ENCODE data around the gene APOB. TPM values are rescaled to one million over a fixed set of nuclear protein-coding genes. Genes with fewer than 3 reads are reported as not detected.

Gene APOB
- total RNA-seq, 1 experiment from 2014 or later: not detected

DNA sequence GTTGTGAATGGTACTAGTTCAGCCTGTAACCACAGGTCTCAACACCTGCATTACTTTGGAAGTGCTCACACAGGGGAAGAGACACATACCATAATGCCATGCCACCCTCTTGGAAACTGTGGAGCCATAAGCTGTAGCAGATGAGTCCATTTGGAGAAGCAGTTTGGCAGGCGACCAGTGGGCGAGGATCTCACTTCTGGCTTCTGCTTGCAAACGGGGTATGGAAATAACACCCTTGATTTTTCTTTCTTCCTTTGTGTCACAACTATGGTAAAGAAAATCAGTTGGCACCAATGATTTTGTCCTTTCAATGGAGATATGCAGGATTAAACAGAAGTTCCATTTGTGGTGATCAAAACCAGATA, 28.6 kb downstream of the APOB start:
- Histone ChIP-seq H3K36me3 (no peaks in the 10 kb centered on the region), H3K4me3 (no peak overlapping the region), H3K9me3 (no peaks in the 10 kb centered on the region), H3K27me3 (peaks cover 2% of the 10 kb centered on the region; the same call in 1 of the 2 replicates)
- no peak for DNase-seq

GRCh38 chr2:21014364-21015280, 29.3 kb downstream of the APOB start:
- Histone ChIP-seq H3K27me3 (peaks cover 2% of the 10 kb centered on the region; the same call in 1 of the 2 replicates), H3K4me3 (no peak overlapping the region), H3K9me3 (no peaks in the 10 kb centered on the region), H3K36me3 (no peaks in the 10 kb centered on the region)
- no peak for DNase-seq

DNA sequence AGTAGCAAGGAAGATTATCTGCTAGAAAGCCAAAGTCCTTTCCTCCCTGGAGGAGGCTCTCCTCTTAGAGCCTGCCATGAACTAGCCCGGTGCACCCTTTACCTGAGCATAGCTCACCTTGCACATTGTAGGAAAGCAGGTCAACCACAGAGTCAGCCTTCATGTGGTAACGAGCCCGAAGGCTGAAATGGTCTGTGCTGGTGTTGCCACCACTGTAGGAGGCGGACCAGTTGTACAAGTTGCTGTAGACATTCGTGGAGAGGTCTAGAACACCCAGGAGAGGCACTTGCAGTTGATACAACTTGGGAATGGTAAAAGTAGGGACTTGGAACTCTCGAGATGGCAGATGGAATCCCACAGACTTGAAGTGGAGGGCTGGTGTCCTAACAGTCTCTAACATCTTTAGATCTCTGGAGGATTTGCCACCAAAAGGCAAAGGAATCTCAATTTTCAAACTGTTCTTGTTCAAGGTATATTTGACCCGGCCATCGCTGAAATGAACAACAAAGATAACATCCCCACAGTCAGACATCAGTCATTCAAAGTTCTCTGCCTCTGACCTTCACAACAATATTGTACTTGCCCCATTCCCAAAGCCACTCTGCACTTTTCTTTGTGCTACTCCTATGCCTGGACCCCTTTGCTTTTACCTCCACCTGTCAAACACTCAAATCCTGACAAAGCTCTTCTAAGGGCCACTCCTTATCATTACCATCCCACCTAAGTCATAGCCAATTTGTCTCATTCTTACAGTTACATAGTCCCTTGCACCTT, 30.6 kb downstream of the APOB start:
- Histone ChIP-seq H3K9me3 (no peaks in the 10 kb centered on the region), H3K4me3 (no peak overlapping the region)

DNA sequence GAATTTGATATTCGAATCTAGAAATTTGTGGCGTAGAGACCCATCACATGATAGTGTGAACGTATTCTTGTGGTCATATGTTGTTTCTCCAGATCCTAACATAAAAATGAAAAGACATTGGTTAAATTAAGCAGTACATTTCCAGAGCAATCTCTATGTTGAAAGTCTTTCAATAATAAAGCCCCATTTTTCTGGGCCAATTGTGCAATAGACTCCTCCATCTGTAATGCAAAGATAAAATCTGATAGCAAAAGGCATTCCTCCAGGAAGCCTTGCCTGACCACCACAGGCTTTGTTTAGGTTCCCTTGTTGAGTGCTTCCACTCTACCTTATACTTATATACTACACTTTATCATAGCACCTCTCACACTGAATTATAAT, 31.3 kb downstream of the APOB start:
- Histone ChIP-seq H3K4me3 (no peak overlapping the region), H3K9me3 (no peaks in the 10 kb centered on the region), H3K36me3 (no peaks in the 10 kb centered on the region), H3K27me3 (peaks cover 2% of the 10 kb centered on the region; the same call in 1 of the 2 replicates)
- DNase-seq: no peak

More for the DNA sequence above, 30.6 kb downstream of the APOB start:
- no peak for DNase-seq
- peaks cover 2% of the 10 kb centered on the region; the same call in 1 of the 2 replicates for H3K27me3 ChIP-seq
- H3K36me3 ChIP-seq: no peaks in the 10 kb centered on the region

- H3K36me3 ChIP-seq: no peaks in the 10 kb centered on the region
- DNase-seq: no peak
- no peak overlapping the region for H3K4me3 ChIP-seq
- H3K9me3 ChIP-seq: no peaks in the 10 kb centered on the region
- peaks cover 2% of the 10 kb centered on the region; the same call in 1 of the 2 replicates for H3K27me3 ChIP-seq
These were observed 31.9 kb downstream of the APOB start for GRCh38 chr2:21011876-21012556.

GRCh38 chr2:21011453-21011852, 32.4 kb downstream of the APOB start:
- H3K4me3 ChIP-seq: no peak overlapping the region
- DNase-seq: no peak
- peaks cover 2% of the 10 kb centered on the region; the same call in 1 of the 2 replicates for H3K27me3 ChIP-seq
- no peaks in the 10 kb centered on the region for H3K9me3 ChIP-seq
- H3K36me3 ChIP-seq: no peaks in the 10 kb centered on the region

DNA sequence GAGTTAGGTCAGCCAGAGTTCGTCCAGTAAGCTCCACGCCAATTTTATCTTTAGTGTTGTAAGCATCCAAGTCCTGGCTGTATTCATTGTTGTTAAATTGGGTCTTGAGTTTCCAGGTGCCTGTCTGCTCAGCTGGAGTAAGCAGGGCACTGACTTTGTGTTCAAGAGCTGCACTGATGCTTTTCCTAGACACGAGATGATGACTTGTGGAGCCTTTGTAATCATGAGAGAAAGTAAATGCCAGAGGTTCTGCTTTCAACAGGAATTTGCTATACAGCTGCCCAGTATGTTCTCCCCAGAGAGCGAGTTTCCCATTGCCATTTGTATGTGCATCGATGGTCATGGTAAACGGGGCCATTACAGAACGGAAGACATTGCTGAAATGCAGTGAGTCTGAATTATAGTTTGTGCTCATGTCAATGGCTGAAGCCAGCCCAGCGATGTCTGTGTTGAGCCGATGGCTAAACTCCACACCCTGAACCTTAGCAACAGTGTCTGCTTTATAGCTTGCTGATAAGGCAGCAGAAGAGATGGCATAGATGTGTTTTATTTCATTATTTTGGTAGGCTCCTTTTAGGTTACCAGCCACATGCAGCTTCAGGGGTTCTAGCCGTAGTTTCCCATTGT, 32.9 kb downstream of the APOB start:
- H3K36me3 ChIP-seq: no peaks in the 10 kb centered on the region
- H3K27me3 ChIP-seq: peaks cover 2% of the 10 kb centered on the region; the same call in 1 of the 2 replicates
- H3K4me3 ChIP-seq: no peak overlapping the region
- no peaks in the 10 kb centered on the region for H3K9me3 ChIP-seq
- DNase-seq: no peak

DNA sequence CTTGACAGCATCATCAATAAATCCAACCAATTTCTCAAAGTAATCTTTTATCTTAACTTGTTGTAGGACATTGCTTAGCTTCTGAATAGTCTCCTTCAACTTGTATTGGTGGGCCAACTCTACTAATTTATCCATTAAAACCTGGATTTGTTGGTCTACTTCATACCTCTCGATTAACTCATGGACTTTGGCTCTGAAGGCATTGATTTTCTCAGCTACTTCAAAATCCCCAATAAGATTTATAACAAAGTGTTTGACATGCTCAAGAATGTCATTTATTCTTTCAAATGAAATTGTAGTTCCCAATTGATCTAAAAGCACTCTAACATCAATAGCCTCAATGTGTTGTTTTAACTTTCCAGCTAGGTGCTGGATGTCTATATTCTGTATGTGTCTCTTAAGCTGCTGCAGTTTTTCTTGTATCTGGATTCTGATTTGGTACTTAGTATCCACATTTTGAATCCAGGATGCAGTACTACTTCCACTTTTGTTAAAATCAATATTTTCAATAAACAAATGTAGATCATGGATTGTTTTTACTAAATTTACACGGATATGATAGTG, 34.1 kb downstream of the APOB start:
- peaks cover 3% of the 10 kb centered on the region; the same call in 1 of the 2 replicates for H3K27me3 ChIP-seq
- H3K36me3 ChIP-seq: no peaks in the 10 kb centered on the region
- no peak overlapping the region for H3K4me3 ChIP-seq
- H3K9me3 ChIP-seq: no peaks in the 10 kb centered on the region
- DNase-seq: no peak

GRCh38 chr2:21008790-21009661, 34.8 kb downstream of the APOB start:
- Histone ChIP-seq H3K4me3 (no peak overlapping the region), H3K27me3 (peaks cover 4% of the 10 kb centered on the region; the same call in 1 of the 2 replicates), H3K36me3 (no peaks in the 10 kb centered on the region), H3K9me3 (no peaks in the 10 kb centered on the region)
- no peak for DNase-seq

DNA sequence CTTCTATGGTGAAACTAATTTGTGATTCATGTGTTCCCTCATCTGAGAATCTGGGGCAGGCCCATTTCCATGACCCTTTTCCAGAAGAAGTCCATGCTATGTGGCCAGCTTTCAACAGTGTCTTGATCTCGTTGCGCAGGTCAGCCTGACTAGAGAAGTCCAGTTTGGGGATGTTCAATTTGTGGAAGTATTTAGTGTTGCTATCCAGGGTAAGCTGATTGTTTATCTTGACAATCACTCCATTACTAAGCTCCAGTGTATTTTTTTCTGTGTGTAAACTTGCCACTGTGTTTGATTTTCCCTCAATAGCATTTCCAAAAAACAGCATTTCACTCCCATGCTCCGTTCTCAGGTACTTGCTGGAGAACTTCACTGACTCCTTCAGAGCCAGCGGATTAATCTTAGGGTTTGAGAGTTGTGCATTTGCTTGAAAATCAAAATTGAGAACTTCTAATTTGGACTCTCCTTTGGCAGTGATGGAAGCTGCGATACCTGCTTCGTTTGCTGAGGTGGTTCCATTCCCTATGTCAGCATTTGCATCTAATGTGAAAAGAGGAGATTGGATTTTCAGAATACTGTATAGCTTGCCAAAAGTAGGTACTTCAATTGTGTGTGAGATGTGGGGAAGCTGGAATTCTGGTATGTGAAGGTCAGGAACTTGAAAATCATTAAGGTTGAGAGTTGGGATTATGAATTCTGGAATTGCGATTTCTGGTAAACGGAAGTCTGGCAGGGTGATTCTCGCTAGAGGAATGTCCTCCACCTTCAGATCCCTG, 35.7 kb downstream of the APOB start:
- peaks cover 4% of the 10 kb centered on the region; the same call in 1 of the 2 replicates for H3K27me3 ChIP-seq
- H3K36me3 ChIP-seq: no peaks in the 10 kb centered on the region
- no peak overlapping the region for H3K4me3 ChIP-seq
- DNase-seq: no peak
- no peaks in the 10 kb centered on the region for H3K9me3 ChIP-seq

DNA sequence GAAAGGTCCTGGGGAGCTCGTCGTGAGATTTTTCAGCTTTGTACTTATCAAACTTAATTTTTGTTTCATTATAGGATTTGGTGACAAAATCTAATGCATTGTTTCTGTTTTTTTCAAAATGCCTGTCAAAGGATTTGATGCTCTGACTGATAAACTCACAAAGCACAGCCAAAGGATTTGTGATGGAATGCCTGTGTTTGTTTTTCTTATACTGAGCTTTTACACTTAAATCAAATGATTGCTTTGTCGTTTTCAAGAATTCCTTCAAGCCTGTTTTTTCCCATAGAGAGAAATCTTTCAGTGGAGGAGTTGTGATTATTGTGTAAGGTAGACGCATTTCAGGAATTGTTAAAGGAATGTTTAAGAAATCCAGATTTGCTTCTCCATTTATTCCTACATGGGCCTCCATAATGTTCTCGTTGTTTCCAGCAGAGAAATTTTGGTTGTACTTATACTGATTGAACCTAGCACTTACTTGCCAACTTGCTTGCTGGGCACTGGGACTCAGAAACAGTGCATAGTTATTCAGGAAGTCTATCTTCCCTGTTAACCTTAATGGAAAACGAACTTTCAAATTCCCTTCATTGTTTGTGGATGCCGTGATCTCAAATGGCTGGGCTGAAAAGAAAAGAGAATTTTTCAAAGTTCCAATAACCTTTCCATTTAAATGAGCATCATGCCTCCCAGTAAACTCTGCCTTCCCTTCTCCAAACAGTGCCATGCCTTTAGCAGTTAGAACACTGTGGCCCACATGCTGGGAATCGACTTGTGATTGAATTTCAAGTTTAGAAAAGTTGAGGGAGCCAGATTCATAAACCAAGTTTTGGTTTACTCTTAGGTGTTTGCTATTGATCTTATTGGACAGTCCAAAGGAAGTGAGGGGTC, 36.5 kb downstream of the APOB start:
- Histone ChIP-seq H3K27me3 (peaks cover 4% of the 10 kb centered on the region; the same call in 1 of the 2 replicates), H3K36me3 (no peaks in the 10 kb centered on the region), H3K4me3 (no peak overlapping the region), H3K9me3 (no peaks in the 10 kb centered on the region)
- DNase-seq: no peak

DNA sequence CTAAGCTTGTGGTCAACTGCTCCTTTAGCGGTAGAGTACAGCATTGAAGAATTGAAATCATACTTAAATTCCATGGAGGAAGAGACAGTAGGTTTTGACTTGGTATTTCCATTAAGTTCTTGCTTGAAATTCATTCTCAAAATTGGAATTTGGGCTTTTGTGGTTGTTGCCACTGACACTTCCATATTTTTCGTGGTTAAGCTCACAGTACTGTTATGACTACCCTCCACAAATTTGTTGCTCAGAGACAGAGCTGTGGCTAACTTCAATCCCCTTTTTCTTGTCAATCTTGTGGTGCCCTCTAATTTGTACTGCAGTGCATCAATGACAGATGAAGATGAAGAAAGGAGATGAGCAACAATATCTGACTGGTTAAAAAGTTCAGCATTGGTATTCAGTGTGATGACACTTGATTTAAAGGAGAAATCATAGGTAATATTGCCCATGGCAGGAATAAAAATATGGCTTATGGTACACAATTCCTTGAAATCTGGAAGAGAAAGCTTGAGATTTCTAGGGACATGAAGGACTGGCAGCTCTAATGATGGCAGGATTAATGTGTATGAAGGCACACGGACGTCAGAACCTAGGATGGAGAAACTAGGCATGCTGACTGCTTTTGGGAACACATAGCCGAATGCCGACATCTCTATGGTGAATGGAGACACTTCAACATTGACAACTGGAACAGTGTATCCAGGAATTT, 37.3 kb downstream of the APOB start:
- Histone ChIP-seq H3K4me3 (no peak overlapping the region), H3K36me3 (no peaks in the 10 kb centered on the region), H3K9me3 (no peaks in the 10 kb centered on the region), H3K27me3 (peaks cover 4% of the 10 kb centered on the region; the same call in 1 of the 2 replicates)
- DNase-seq: no peak

DNA sequence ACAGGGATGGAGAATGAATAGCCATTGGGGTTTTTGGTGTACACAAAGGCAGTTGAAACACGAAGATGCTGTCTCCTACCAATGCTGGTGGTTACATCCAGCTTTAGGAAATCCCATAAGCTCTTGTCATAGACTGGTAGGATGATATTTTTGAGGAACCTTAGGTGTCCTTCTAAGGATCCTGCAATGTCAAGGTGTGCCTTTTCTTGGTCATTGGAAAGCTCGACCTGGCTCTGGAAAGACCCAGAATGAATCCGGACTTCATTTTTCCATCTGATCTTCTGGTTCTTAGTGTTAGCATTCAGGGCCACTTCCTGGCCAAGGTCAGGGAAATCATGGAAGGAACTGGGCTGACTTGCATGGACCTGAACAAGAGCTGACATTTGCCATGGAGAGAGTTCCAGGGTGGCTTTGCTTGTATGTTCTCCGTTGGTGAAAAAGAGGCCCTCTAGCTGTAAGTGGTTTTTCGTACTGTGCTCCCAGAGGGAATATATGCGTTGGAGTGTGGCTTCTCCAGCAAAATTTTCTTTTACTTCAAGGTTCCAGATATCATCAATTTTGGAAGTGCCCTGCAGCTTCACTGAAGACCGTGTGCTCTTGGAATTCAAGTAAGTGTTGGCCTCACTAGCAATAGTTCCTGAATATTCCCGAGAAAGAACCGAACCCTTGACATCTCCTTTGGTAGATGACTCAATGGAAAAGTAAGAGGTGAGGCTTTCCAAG, 38.0 kb downstream of the APOB start:
- Histone ChIP-seq H3K36me3 (no peaks in the 10 kb centered on the region), H3K4me3 (no peak overlapping the region), H3K9me3 (no peaks in the 10 kb centered on the region), H3K27me3 (peaks cover 4% of the 10 kb centered on the region; the same call in 1 of the 2 replicates)
- DNase-seq: no peak

Measured in MG63 (cell line).